Calu3 (cell line): ENCODE results near the gene BACH2. TPM values are rescaled to one million over a fixed set of nuclear protein-coding genes. Genes with fewer than 3 reads are reported as not detected.

Source experiments
- BruUV-seq: library from RNA; stranded (reverse); fragments of 400-500 nt; replicated peaks from 2 replicates; lab custom pipeline; 2021; lab: Mats Ljungman, UMichigan
- CTCF ChIA-PET: fragments of 300-600 bp; sonication (Branson Sonifier 250); formaldehyde crosslinking; loops from one replicate; lab custom pipeline; 2022; ENCODE audit warnings: antibody characterized with exemption; lab: Charles Lee
- DNase-seq: peaks from one replicate; pipeline ENCODE4 v3.0.0; 2022
- H3K27ac Mint-ChIP-seq: one replicate; pipeline ENCODE4 v1.8.0; 2022; ENCODE audit warnings: mixed read lengths; ENCODE audit not compliant: unreplicated experiment
- H3K27me3 Mint-ChIP-seq: one replicate; pipeline ENCODE4 v1.8.0; 2022; ENCODE audit warnings: mixed read lengths; ENCODE audit not compliant: unreplicated experiment
- H3K36me3 Mint-ChIP-seq: one replicate; pipeline ENCODE4 v1.8.0; 2022; ENCODE audit warnings: mild to moderate bottlenecking, moderate library complexity, mixed read lengths; ENCODE audit not compliant: insufficient read depth, unreplicated experiment
- H3K4me1 Mint-ChIP-seq: one replicate; pipeline ENCODE4 v1.8.0; 2022; ENCODE audit warnings: mild to moderate bottlenecking, low read depth, mixed read lengths; ENCODE audit not compliant: unreplicated experiment
- H3K4me3 Mint-ChIP-seq: one replicate; pipeline ENCODE4 v1.8.0; 2022; ENCODE audit warnings: mild to moderate bottlenecking, low read depth, moderate library complexity, mixed read lengths; ENCODE audit not compliant: unreplicated experiment
- H3K9me3 Mint-ChIP-seq: one replicate; pipeline ENCODE4 v1.8.0; 2022; ENCODE audit warnings: low read depth, mixed read lengths; ENCODE audit not compliant: unreplicated experiment
- intact Hi-C: fragments of 100-400 bp; cut with micrococcal nuclease; formaldehyde crosslinking; loops from one replicate; pipeline ENCODE4 v1.10.0; 2022; ENCODE audit not compliant: unreplicated experiment
- total RNA-seq: library from RNA; stranded (reverse); gene quantifications from 2 replicates; pipeline ENCODE4 v1.2.3, GENCODE V29; 2022
- TF ChIP-seq, protein P1 (sequence below): fragments of 200-600 bp; IDR thresholded peaks from one replicate; pipeline ENCODE4 v1.8.0; 2022; ENCODE audit warnings: antibody characterized with exemption; ENCODE audit not compliant: unreplicated experiment

Gene BACH2
- total RNA-seq, 1 experiment from 2014 or later = 7.2 TPM

DNA sequence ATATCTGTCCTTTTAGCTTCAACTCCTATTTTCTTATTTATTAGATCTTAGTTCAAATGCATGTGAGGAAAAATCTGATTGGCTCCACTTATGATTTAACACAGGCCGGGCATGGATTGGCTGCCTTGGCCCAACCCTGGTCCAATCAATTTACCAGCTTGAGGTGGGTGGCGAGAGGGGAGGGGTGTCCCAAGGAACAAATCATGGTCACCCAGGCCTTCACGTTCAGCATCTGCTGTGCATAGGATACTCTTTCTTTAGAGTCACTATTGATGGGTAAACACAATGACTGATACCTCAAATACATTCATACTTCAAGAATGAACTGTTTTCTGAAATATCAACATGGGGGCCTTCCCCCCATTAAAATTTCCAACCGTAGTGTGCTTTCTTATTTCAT is 14.9 kb upstream of the BACH2 start:
- TF ChIP-seq, protein P1, sequence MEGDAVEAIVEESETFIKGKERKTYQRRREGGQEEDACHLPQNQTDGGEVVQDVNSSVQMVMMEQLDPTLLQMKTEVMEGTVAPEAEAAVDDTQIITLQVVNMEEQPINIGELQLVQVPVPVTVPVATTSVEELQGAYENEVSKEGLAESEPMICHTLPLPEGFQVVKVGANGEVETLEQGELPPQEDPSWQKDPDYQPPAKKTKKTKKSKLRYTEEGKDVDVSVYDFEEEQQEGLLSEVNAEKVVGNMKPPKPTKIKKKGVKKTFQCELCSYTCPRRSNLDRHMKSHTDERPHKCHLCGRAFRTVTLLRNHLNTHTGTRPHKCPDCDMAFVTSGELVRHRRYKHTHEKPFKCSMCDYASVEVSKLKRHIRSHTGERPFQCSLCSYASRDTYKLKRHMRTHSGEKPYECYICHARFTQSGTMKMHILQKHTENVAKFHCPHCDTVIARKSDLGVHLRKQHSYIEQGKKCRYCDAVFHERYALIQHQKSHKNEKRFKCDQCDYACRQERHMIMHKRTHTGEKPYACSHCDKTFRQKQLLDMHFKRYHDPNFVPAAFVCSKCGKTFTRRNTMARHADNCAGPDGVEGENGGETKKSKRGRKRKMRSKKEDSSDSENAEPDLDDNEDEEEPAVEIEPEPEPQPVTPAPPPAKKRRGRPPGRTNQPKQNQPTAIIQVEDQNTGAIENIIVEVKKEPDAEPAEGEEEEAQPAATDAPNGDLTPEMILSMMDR = no peak
- Mint-ChIP-seq H3K27ac (no peak overlapping the region), H3K36me3 (no peaks in the 10 kb centered on the region), H3K4me3 (no peak overlapping the region), H3K27me3 (no peaks in the 10 kb centered on the region), H3K9me3 (no peaks in the 10 kb centered on the region), H3K4me1 (no peaks in the 10 kb centered on the region)
- CTCF ChIA-PET = no interaction called here
- intact Hi-C loops = no loop called here
- no TSS peak for BruUV-seq
- DNase-seq = no peak

- TF ChIP-seq, protein P1 = no peak
- no TSS peak for BruUV-seq
- Mint-ChIP-seq H3K9me3 (no peaks in the 10 kb centered on the region), H3K4me1 (peaks cover 12% of the 10 kb centered on the region), H3K4me3 (no peak overlapping the region), H3K36me3 (no peaks in the 10 kb centered on the region), H3K27ac (no peak overlapping the region), H3K27me3 (peaks cover 25% of the 10 kb centered on the region)
- no peak for DNase-seq
- CTCF ChIA-PET = no interaction called here
- intact Hi-C loops = no loop called here
Observed at GRCh38 chr6:90305800-90306448, 9.3 kb upstream of the BACH2 start.

- no peak for DNase-seq
Observed at GRCh38 chr6:90304308-90304707, 7.7 kb upstream of the BACH2 start.

GRCh38 chr6:90303039-90303438 is 6.4 kb upstream of the BACH2 start:
- peaks cover 40% of the 10 kb centered on the region for H3K27me3 Mint-ChIP-seq
- no peak overlapping the region for H3K4me3 Mint-ChIP-seq
- H3K36me3 Mint-ChIP-seq = no peaks in the 10 kb centered on the region
- BruUV-seq = no TSS peak
- TF ChIP-seq, protein P1 = no peak
- H3K27ac Mint-ChIP-seq = no peak overlapping the region
- intact Hi-C loops = no loop called here
- CTCF ChIA-PET = no interaction called here
- DNase-seq = no peak
- no peaks in the 10 kb centered on the region for H3K9me3 Mint-ChIP-seq
- H3K4me1 Mint-ChIP-seq = peaks cover 12% of the 10 kb centered on the region

More at GRCh38 chr6:90304308-90304707, 7.7 kb upstream of the BACH2 start:
- TF ChIP-seq, protein P1 = no peak
- Mint-ChIP-seq H3K27me3 (peaks cover 38% of the 10 kb centered on the region), H3K36me3 (no peaks in the 10 kb centered on the region), H3K9me3 (no peaks in the 10 kb centered on the region), H3K4me3 (no peak overlapping the region), H3K27ac (no peak overlapping the region), H3K4me1 (peaks cover 12% of the 10 kb centered on the region)
- CTCF ChIA-PET = no interaction called here
- intact Hi-C loops = no loop called here
- no TSS peak for BruUV-seq
